Measurements from ENCODE around the gene CAPN10.

Gene CAPN10

DNA sequence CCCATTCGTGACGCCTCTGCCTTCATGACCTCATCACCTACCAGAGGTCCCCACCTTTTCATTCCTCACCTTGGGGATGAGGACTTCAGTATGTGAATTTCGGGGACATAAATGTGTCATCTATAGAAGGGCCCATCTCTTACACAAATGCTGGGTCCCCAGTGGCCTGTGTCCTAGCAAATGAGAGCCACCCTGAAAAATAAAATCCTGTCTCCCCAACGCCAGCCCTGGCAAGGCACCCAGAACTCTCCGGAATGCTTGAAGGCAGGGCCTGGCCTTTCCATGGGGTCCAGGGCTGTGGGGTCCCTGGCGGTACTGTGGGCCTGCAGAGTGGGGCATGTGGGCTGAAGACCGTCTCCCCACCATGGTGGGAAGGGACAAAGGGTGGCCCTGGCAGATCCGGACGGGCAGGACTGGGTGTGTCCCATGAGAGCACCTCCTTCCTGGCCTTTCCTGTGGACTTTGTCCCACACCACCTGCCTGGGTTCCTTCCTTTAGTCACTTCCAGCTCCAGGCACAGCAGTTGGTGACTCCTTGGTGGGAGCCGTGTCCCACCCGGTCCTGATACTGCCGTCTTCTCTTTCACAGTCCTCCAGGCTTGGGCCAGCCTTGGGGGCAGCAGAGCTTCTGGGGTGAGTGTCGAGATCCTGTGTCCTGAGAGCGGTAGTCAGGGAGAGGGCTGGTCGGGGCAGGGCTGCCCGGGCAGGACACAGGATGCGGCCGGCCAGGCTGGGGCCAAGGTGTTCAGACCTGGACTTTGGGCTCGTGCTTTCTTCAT is 18.6 kb downstream of the CAPN10 start:
- Histone ChIP-seq H3F3A (ENCODE audit: insufficient read depth) (no peaks in the 10 kb centered on the region), H2AFZ (ENCODE audit: low read depth, low read length, severe bottlenecking) (no peak overlapping the region), H3K9ac (ENCODE audit: low read length) (no peak overlapping the region)

GRCh38 chr2:240605867-240606743 is 19.6 kb downstream of the CAPN10 start:
- H2AFZ ChIP-seq (ENCODE audit: low read depth, low read length, severe bottlenecking), result no peak overlapping the region
- H3K4me2 ChIP-seq (ENCODE audit: low read depth, low read length, poor library complexity, severe bottlenecking), result no peak overlapping the region
- no peaks in the 10 kb centered on the region for H3K79me2 ChIP-seq (ENCODE audit: insufficient read depth, low read length)

More for the DNA sequence above, 18.6 kb downstream of the CAPN10 start:
- H3K9me3 ChIP-seq (ENCODE audit: insufficient read depth, low read length), result no peaks in the 10 kb centered on the region
- no peaks in the 10 kb centered on the region for H3K79me2 ChIP-seq (ENCODE audit: insufficient read depth, low read length)
- no peaks in the 10 kb centered on the region for H3K9me2 ChIP-seq (replicated peaks; ENCODE audit: insufficient read depth, low read length)
- no peaks in the 10 kb centered on the region for H4K20me1 ChIP-seq (ENCODE audit: low read depth, low read length)
- H3K4me3 ChIP-seq (ENCODE audit: insufficient read depth, low read length, poor library complexity, severe bottlenecking), result no peak overlapping the region
- H3K4me2 ChIP-seq (ENCODE audit: low read depth, low read length, poor library complexity, severe bottlenecking), result no peak overlapping the region
- no peaks in the 10 kb centered on the region for H3K27me3 ChIP-seq (ENCODE audit: low read length)
- no peak overlapping the region for H3K27ac ChIP-seq (ENCODE audit: low read depth, low read length)
- no peaks in the 10 kb centered on the region for H3K36me3 ChIP-seq (ENCODE audit: low read length)
- no peak for TF ChIP-seq EZH2phosphoT487 (conservative IDR thresholded peaks at IDR 0.05; ENCODE audit: low read length)
- TF ChIP-seq, protein P1, sequence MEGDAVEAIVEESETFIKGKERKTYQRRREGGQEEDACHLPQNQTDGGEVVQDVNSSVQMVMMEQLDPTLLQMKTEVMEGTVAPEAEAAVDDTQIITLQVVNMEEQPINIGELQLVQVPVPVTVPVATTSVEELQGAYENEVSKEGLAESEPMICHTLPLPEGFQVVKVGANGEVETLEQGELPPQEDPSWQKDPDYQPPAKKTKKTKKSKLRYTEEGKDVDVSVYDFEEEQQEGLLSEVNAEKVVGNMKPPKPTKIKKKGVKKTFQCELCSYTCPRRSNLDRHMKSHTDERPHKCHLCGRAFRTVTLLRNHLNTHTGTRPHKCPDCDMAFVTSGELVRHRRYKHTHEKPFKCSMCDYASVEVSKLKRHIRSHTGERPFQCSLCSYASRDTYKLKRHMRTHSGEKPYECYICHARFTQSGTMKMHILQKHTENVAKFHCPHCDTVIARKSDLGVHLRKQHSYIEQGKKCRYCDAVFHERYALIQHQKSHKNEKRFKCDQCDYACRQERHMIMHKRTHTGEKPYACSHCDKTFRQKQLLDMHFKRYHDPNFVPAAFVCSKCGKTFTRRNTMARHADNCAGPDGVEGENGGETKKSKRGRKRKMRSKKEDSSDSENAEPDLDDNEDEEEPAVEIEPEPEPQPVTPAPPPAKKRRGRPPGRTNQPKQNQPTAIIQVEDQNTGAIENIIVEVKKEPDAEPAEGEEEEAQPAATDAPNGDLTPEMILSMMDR (IDR thresholded peaks at IDR 0.05; ENCODE audit: insufficient read depth, low read length, poor library complexity, severe bottlenecking), result no peak

DNA sequence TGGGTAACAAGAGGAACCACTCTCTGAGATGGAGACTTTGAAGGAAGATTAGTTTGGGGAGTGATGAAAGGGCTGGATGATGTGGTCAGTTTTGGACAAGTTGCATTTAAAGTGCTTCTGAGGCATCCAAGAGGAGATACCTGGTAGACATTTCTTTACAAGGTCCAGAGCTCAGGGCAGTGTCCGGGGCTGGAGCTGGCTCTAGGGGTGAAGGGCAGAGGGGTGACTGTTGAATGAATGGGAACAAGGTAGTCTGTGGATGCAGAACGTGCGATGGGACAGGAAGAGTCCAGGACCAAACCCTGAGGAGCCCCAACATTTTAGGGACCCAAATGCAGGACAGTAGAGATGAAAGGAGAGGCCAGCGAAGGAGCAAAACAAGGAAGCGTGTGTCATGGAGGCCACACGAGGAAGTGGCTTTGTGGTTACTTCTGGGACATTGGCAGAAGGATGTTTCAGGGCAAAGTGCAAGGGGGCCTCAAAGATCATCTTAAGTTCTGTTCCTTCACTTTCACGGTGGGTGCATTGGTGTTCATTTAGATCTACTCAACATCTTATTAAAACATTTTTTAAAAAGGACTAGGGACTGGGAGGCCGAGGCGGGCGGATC is 25.2 kb downstream of the CAPN10 start:
- Histone ChIP-seq H3K27me3 (ENCODE audit: low read length) (no peaks in the 10 kb centered on the region), H3K36me3 (ENCODE audit: low read length) (no peaks in the 10 kb centered on the region), H3K4me3 (ENCODE audit: insufficient read depth, low read length, poor library complexity, severe bottlenecking) (no peak overlapping the region), H2AFZ (ENCODE audit: low read depth, low read length, severe bottlenecking) (no peak overlapping the region), H3K9me2 (replicated peaks; ENCODE audit: insufficient read depth, low read length) (no peaks in the 10 kb centered on the region), H3K4me2 (ENCODE audit: low read depth, low read length, poor library complexity, severe bottlenecking) (no peak overlapping the region), H3F3A (ENCODE audit: insufficient read depth) (no peaks in the 10 kb centered on the region), H3K9me3 (ENCODE audit: insufficient read depth, low read length) (no peaks in the 10 kb centered on the region), H4K20me1 (ENCODE audit: low read depth, low read length) (no peaks in the 10 kb centered on the region), H3K9ac (ENCODE audit: low read length) (no peak overlapping the region), H3K79me2 (ENCODE audit: insufficient read depth, low read length) (no peaks in the 10 kb centered on the region), H3K27ac (ENCODE audit: low read depth, low read length) (no peak overlapping the region)
- TF ChIP-seq EZH2phosphoT487 (conservative IDR thresholded peaks at IDR 0.05; ENCODE audit: low read length), result no peak
- TF ChIP-seq, protein P1 (IDR thresholded peaks at IDR 0.05; ENCODE audit: insufficient read depth, low read length, poor library complexity, severe bottlenecking), result no peak

More at GRCh38 chr2:240605867-240606743, 19.6 kb downstream of the CAPN10 start:
- H3K4me3 ChIP-seq (ENCODE audit: insufficient read depth, low read length, poor library complexity, severe bottlenecking), result no peak overlapping the region
- H4K20me1 ChIP-seq (ENCODE audit: low read depth, low read length), result no peaks in the 10 kb centered on the region
- H3K27me3 ChIP-seq (ENCODE audit: low read length), result no peaks in the 10 kb centered on the region
- H3K9me2 ChIP-seq (replicated peaks; ENCODE audit: insufficient read depth, low read length), result no peaks in the 10 kb centered on the region
- no peaks in the 10 kb centered on the region for H3K36me3 ChIP-seq (ENCODE audit: low read length)
- TF ChIP-seq, protein P1 (IDR thresholded peaks at IDR 0.05; ENCODE audit: insufficient read depth, low read length, poor library complexity, severe bottlenecking), result no peak
- no peak for TF ChIP-seq EZH2phosphoT487 (conservative IDR thresholded peaks at IDR 0.05; ENCODE audit: low read length)
- H3K9ac ChIP-seq (ENCODE audit: low read length), result no peak overlapping the region
- H3K27ac ChIP-seq (ENCODE audit: low read depth, low read length), result no peak overlapping the region
- no peaks in the 10 kb centered on the region for H3K9me3 ChIP-seq (ENCODE audit: insufficient read depth, low read length)
- no peaks in the 10 kb centered on the region for H3F3A ChIP-seq (ENCODE audit: insufficient read depth)

Measured in SU-DHL-6 (cell line).